ENCODE measurements around the gene XRCC5.
"Not testable (repeated sequence)": the region's sequence is repeated elsewhere in the genome, so short reads cannot be mapped to it uniquely, and the experiment has no call there.

XRCC5 gene

GRCh38 chr2:216205486-216205885 lies 96.3 kb downstream of the XRCC5 start:
- Histone ChIP-seq H3K4me1 (ENCODE audit: control insufficient read depth in 1 of 2, insufficient read depth in 2 of 2, low read length in 2 of 2) (no peaks in the 10 kb centered on the region), H3K36me3 (ENCODE audit: control insufficient read depth in 1 of 2, insufficient read depth in 2 of 2, low read length in 2 of 2) (peaks cover 58 to 79% of the 10 kb centered on the region in 2 donors), H3K27ac (ENCODE audit: low read depth, low read length) (no peak overlapping the region), H3K9ac (ENCODE audit: low read depth in 1 of 2, low read length in 2 of 2) (no peak overlapping the region), H3K27me3 (ENCODE audit: control insufficient read depth in 1 of 2, insufficient read depth in 2 of 2, low read length in 2 of 2) (no peaks in the 10 kb centered on the region), H3K9me3 (ENCODE audit: control insufficient read depth in 1 of 2, low read length in 2 of 2) (no peaks in the 10 kb centered on the region), H3K4me3 (ENCODE audit: low read depth in 1 of 2, low read length in 2 of 2) (no peak overlapping the region)

GRCh38 chr2:216206041-216206703 lies 97.0 kb downstream of the XRCC5 start:
- Histone ChIP-seq H3K4me1 (ENCODE audit: control insufficient read depth in 1 of 2, insufficient read depth in 2 of 2, low read length in 2 of 2) (no peaks in the 10 kb centered on the region), H3K36me3 (ENCODE audit: control insufficient read depth in 1 of 2, insufficient read depth in 2 of 2, low read length in 2 of 2) (peaks cover 52 to 75% of the 10 kb centered on the region in 2 donors), H3K27ac (ENCODE audit: low read depth, low read length) (no peak overlapping the region)

GRCh38 chr2:216206821-216207220 lies 97.7 kb downstream of the XRCC5 start:
- no peak overlapping the region for H3K9ac ChIP-seq (ENCODE audit: low read depth in 1 of 2, low read length in 2 of 2)
- no peak overlapping the region for H3K4me3 ChIP-seq (ENCODE audit: low read depth in 1 of 2, low read length in 2 of 2)
- H3K27ac ChIP-seq (ENCODE audit: low read depth, low read length), result no peak overlapping the region
- H3K36me3 ChIP-seq (ENCODE audit: control insufficient read depth in 1 of 2, insufficient read depth in 2 of 2, low read length in 2 of 2), result peaks cover 45 to 71% of the 10 kb centered on the region in 2 donors
- H3K4me1 ChIP-seq (ENCODE audit: control insufficient read depth in 1 of 2, insufficient read depth in 2 of 2, low read length in 2 of 2), result no peaks in the 10 kb centered on the region
- H3K27me3 ChIP-seq (ENCODE audit: control insufficient read depth in 1 of 2, insufficient read depth in 2 of 2, low read length in 2 of 2), result no peaks in the 10 kb centered on the region
- no peaks in the 10 kb centered on the region for H3K9me3 ChIP-seq (ENCODE audit: control insufficient read depth in 1 of 2, low read length in 2 of 2)

More at GRCh38 chr2:216206041-216206703, 97.0 kb downstream of the XRCC5 start:
- no peak overlapping the region for H3K4me3 ChIP-seq (ENCODE audit: low read depth in 1 of 2, low read length in 2 of 2)
- H3K9ac ChIP-seq (ENCODE audit: low read depth in 1 of 2, low read length in 2 of 2), result no peak overlapping the region
- H3K9me3 ChIP-seq (ENCODE audit: control insufficient read depth in 1 of 2, low read length in 2 of 2), result no peaks in the 10 kb centered on the region
- no peaks in the 10 kb centered on the region for H3K27me3 ChIP-seq (ENCODE audit: control insufficient read depth in 1 of 2, insufficient read depth in 2 of 2, low read length in 2 of 2)

- H3K4me3 ChIP-seq (ENCODE audit: low read depth in 1 of 2, low read length in 2 of 2); H3K9ac ChIP-seq (ENCODE audit: low read depth in 1 of 2, low read length in 2 of 2); H3K27me3 ChIP-seq (ENCODE audit: control insufficient read depth in 1 of 2, insufficient read depth in 2 of 2, low read length in 2 of 2); H3K9me3 ChIP-seq (ENCODE audit: control insufficient read depth in 1 of 2, low read length in 2 of 2); H3K4me1 ChIP-seq (ENCODE audit: control insufficient read depth in 1 of 2, insufficient read depth in 2 of 2, low read length in 2 of 2); H3K27ac ChIP-seq (ENCODE audit: low read depth, low read length): not testable (repeated sequence)
- peaks cover 34 to 55% of the 10 kb centered on the region in 2 donors for H3K36me3 ChIP-seq (ENCODE audit: control insufficient read depth in 1 of 2, insufficient read depth in 2 of 2, low read length in 2 of 2)
Measured at GRCh38 chr2:216208661-216209060, 99.5 kb downstream of the XRCC5 start.

- H3K27ac ChIP-seq (ENCODE audit: low read depth, low read length), result no peak overlapping the region
Measured at GRCh38 chr2:216210701-216211540, 101.8 kb downstream of the XRCC5 start.

GRCh38 chr2:216211614-216212145 lies 102.5 kb downstream of the XRCC5 start:
- Histone ChIP-seq H3K9me3 (ENCODE audit: control insufficient read depth in 1 of 2, low read length in 2 of 2) (no peaks in the 10 kb centered on the region), H3K36me3 (ENCODE audit: control insufficient read depth in 1 of 2, insufficient read depth in 2 of 2, low read length in 2 of 2) (peaks cover 9 to 25% of the 10 kb centered on the region in 2 donors), H3K9ac (ENCODE audit: low read depth in 1 of 2, low read length in 2 of 2) (no peak overlapping the region), H3K4me3 (ENCODE audit: low read depth in 1 of 2, low read length in 2 of 2) (no peak overlapping the region), H3K4me1 (ENCODE audit: control insufficient read depth in 1 of 2, insufficient read depth in 2 of 2, low read length in 2 of 2) (peaks cover 4 to 12% of the 10 kb centered on the region in 2 donors), H3K27ac (ENCODE audit: low read depth, low read length) (no peak overlapping the region), H3K27me3 (ENCODE audit: control insufficient read depth in 1 of 2, insufficient read depth in 2 of 2, low read length in 2 of 2) (no peaks in the 10 kb centered on the region)

More at GRCh38 chr2:216210701-216211540, 101.8 kb downstream of the XRCC5 start:
- no peaks in the 10 kb centered on the region for H3K27me3 ChIP-seq (ENCODE audit: control insufficient read depth in 1 of 2, insufficient read depth in 2 of 2, low read length in 2 of 2)
- H3K9me3 ChIP-seq (ENCODE audit: control insufficient read depth in 1 of 2, low read length in 2 of 2), result no peaks in the 10 kb centered on the region
- no peak overlapping the region for H3K9ac ChIP-seq (ENCODE audit: low read depth in 1 of 2, low read length in 2 of 2)
- peaks cover under 1 to 10% of the 10 kb centered on the region in 2 donors for H3K4me1 ChIP-seq (ENCODE audit: control insufficient read depth in 1 of 2, insufficient read depth in 2 of 2, low read length in 2 of 2)
- peaks cover 14 to 33% of the 10 kb centered on the region in 2 donors for H3K36me3 ChIP-seq (ENCODE audit: control insufficient read depth in 1 of 2, insufficient read depth in 2 of 2, low read length in 2 of 2)
- no peak overlapping the region for H3K4me3 ChIP-seq (ENCODE audit: low read depth in 1 of 2, low read length in 2 of 2)

- Histone ChIP-seq H3K4me1 (ENCODE audit: control insufficient read depth in 1 of 2, insufficient read depth in 2 of 2, low read length in 2 of 2) (peaks cover 15 to 20% of the 10 kb centered on the region in 2 donors), H3K27me3 (ENCODE audit: control insufficient read depth in 1 of 2, insufficient read depth in 2 of 2, low read length in 2 of 2) (no peaks in the 10 kb centered on the region), H3K9me3 (ENCODE audit: control insufficient read depth in 1 of 2, low read length in 2 of 2) (no peaks in the 10 kb centered on the region), H3K9ac (ENCODE audit: low read depth in 1 of 2, low read length in 2 of 2) (no peak overlapping the region), H3K4me3 (ENCODE audit: low read depth in 1 of 2, low read length in 2 of 2) (no peak overlapping the region), H3K36me3 (ENCODE audit: control insufficient read depth in 1 of 2, insufficient read depth in 2 of 2, low read length in 2 of 2) (peaks cover 0 to 5% of the 10 kb centered on the region in 2 donors), H3K27ac (ENCODE audit: low read depth, low read length) (no peak overlapping the region)
Measured at GRCh38 chr2:216214768-216215167, 105.6 kb downstream of the XRCC5 start.

GRCh38 chr2:216215658-216216390 lies 106.7 kb downstream of the XRCC5 start:
- H3K4me1 ChIP-seq (ENCODE audit: control insufficient read depth in 1 of 2, insufficient read depth in 2 of 2, low read length in 2 of 2), result peaks cover 15 to 20% of the 10 kb centered on the region in 2 donors
- no peaks in the 10 kb centered on the region for H3K27me3 ChIP-seq (ENCODE audit: control insufficient read depth in 1 of 2, insufficient read depth in 2 of 2, low read length in 2 of 2)
- H3K27ac ChIP-seq (ENCODE audit: low read depth, low read length), result no peak overlapping the region
- no peak overlapping the region for H3K9ac ChIP-seq (ENCODE audit: low read depth in 1 of 2, low read length in 2 of 2)
- no peaks in the 10 kb centered on the region for H3K9me3 ChIP-seq (ENCODE audit: control insufficient read depth in 1 of 2, low read length in 2 of 2)
- H3K36me3 ChIP-seq (ENCODE audit: control insufficient read depth in 1 of 2, insufficient read depth in 2 of 2, low read length in 2 of 2), result peaks cover 0 to 5% of the 10 kb centered on the region in 2 donors
- H3K4me3 ChIP-seq (ENCODE audit: low read depth in 1 of 2, low read length in 2 of 2), result no peak overlapping the region

- Histone ChIP-seq H3K36me3 (ENCODE audit: control insufficient read depth in 1 of 2, insufficient read depth in 2 of 2, low read length in 2 of 2) (no peaks in the 10 kb centered on the region), H3K27ac (ENCODE audit: low read depth, low read length) (no peak overlapping the region), H3K27me3 (ENCODE audit: control insufficient read depth in 1 of 2, insufficient read depth in 2 of 2, low read length in 2 of 2) (no peaks in the 10 kb centered on the region), H3K4me1 (ENCODE audit: control insufficient read depth in 1 of 2, insufficient read depth in 2 of 2, low read length in 2 of 2) (peaks cover 15 to 20% of the 10 kb centered on the region in 2 donors), H3K4me3 (ENCODE audit: low read depth in 1 of 2, low read length in 2 of 2) (no peak overlapping the region), H3K9me3 (ENCODE audit: control insufficient read depth in 1 of 2, low read length in 2 of 2) (no peaks in the 10 kb centered on the region), H3K9ac (ENCODE audit: low read depth in 1 of 2, low read length in 2 of 2) (no peak overlapping the region)
Measured at GRCh38 chr2:216216951-216217903, 108.1 kb downstream of the XRCC5 start.
